Stimulated activated CD4-positive, alpha-beta T cell treated with anti-CD3 and anti-CD28 coated beads, Interleukin-4, amount 100 ng/mL, for 4 hours (primary cell): Measurements from ENCODE around the gene PEX14.

Experiments
- DNase-seq, 2 experiments: peaks; one replicate each; pipeline ENCODE4 v3.0.0-alpha.2; 2020

Gene PEX14

DNA sequence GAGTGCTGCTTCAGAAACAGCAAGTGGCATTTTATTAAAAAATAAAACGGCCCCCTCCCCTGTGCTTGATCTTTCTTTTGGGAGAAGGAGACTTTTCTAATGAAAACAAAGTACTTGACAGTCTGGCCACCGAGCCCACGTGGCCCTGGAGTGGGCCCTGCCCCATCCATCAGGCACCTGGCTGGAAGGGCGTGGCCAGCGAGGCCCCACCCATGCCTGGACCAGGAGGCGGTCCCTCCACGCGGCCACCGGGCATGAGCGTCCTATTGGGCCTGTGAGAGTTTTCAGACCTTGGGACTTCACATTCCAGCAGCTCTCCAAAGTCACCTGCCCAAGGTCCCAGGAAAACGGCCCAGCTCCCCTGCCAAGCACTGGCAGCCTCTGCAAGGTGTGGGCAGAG lies 177.0 kb downstream of the PEX14 start:
- DNase-seq, result no peak

DNA sequence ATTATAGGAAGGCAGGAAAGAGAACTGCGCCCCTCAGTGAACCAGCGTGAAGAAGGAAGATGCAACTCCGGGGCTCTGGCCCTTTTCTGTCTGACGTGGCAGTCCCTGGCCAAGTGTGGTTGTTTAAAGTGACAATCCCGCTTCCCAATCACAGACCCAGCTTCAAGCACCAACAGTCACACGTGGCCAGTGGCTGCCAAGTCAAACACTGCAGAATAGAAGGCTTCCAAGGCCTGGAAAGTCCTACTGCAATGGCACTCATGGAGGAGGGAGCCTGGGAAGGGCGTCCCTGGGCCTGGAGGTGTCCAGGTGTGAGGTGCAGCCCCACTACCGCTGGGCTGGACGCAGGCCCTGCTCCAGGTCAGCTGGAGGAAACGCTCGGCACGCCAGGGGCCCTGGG lies 177.9 kb downstream of the PEX14 start:
- no peak for DNase-seq

DNA sequence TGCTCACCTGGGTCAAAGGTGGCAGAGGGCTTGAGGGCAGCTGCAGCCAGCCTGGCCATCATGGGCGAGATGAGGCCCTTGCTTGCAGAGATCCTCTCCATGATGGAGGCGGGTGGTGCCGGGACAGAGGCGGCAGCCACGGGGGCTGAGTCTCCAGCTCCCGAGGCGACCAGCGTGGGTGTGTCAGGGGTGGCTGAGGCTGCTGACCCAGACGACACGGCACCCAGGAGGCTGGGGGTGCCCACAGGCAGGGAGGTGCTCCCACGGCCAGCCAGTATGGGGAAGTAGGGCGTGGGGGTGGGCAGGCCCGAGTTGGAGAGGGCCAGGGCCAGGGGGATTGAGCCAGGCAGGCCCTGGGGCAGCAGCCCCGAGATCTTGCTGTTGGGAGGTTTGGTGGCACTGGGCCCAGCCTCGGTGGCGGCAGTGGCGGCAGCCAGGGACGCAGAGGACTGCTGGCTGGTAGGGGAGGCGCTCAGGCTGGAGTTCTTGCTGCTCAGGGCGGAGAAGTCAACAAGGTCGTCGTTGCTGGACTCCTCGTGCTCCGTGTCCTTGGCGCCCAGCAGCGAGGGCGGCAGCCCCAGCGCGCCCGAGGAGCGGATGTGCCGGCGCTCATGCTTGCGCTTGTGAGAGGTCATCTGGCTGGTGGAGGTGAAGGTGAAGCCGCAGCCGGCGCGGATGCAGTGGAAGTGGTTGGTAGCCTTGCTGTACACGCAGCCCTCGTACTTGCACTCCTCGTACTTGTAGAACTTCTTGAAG lies 178.8 kb downstream of the PEX14 start:
- no peak for DNase-seq

DNA sequence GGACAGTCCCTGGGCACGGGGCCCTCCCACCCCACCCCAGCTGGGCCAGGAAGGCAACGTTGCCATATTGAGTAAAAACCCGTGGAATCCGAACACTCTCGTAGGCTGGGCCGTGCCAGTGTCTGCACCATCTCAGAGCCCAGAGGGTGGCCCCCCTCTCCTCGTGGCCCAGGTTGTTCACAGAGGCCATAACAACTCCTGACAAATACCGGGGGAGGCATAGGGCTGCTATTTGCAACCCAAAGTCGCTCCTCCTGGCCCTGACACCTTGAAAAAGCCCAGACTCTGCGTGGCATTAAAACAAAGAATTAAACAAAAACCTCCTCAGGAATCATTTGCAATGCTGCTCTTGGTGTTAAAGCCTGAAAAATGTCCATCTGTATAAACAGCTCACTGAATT lies 180.3 kb downstream of the PEX14 start:
- DNase-seq, result no peak

DNA sequence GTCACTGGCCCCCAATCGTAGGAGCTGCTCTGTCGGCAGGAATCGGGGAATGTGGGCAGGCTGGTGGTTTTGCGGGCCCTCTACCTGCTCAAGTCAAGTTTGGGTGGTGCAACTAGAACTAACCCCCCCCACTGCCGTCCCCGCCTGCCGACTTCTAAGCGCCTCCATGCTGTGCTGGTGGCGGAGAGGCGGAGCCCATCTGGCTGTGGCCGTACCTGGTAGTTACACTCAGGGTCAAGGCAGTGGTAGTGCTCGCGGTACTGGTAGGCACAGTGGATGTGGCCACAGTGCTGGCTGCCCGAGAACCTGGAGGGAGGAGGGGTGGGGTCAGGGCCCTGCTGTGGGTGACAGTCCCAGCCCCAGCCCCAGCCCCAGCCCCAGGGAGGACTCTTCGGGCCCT lies 181.7 kb downstream of the PEX14 start:
- DNase-seq, result no peak

DNA sequence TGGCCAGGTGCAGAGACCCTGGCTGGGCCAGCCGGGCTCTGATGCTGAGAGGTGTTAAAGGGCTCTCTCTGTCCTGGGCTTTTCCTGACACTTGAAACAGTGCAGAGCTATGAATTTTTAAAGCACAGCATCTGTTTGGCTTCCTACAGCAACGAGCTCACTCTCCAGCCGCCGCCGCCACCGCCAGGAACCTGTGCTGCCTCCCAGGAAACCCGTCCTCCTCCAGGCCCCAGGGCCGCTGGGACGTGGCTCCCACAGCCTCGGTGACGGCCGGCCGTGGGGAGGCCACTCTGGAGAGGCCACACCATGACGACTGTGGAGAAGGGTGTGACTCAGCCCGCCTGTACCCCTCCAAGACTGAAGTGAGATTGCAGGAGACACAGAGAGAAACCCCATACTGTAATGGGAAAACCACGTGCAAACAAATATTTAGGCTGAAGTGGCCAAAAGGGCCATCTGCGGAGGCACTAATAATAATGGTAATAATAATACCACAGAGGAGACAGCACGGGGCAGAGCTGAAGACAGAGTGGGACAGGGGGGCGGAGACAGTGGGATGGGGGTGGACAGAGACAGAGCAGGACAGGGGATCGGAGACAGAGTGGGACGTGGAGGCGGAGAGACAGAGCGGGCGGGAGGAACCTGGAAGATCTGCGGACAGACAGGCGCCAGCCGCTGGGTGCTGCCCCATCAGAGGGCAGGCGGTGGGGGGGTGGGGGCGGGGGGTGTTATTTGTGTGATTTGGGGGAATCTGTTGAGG lies 182.5 kb downstream of the PEX14 start:
- no peak for DNase-seq

DNA sequence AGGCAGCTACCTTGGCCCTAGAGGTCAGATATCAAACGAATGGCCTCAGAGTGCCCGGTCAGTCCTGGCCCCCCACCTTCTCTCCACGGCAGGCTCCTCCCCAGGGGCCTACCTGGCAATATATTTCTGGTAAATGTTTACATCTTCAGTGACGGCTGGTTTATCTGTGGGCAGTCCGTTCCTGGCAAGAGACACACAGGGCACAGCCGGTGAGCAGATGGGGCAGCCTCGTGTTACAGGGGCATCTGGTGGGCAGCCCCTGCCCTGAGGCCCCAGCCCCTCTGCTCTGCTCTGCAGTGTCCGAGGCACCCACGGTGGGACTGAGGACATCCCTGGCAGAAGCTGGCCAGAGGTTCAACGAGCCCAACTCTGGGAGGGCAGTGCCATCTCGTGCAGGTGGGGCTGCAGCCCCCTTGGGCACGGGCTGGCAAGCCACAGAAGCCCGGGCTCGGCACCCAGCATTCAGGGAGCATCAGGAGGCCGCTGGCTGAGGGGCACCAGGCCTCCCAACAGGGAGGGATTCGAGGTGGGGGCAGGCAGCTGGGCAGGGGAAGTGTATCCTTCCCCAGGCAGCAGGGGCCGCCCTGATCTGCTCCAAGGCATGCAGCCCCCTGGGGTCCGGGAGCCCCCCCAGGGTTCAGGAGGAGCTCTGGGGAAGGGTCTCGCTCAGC lies 183.8 kb downstream of the PEX14 start:
- no peak for DNase-seq

DNA sequence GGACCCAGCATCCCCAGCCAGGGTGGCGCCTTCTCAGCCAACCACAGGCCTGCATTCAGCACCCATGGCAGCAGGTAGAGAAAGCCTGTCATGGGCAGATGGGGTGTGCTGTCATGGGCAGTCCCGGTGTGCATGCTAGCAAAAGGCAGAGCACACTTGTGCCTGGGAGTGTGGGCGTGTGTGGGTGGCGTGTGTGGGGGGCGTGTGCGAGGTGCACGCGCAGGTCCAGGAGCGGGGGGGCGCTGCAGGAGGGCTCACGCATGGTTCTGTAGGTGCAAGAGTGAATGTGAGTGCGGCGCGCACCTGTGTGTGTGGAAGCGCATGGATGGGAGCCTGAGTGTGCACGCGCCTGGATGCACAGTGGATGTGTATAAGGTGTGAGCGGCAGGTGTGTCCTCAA lies 184.5 kb downstream of the PEX14 start:
- no peak for DNase-seq

DNA sequence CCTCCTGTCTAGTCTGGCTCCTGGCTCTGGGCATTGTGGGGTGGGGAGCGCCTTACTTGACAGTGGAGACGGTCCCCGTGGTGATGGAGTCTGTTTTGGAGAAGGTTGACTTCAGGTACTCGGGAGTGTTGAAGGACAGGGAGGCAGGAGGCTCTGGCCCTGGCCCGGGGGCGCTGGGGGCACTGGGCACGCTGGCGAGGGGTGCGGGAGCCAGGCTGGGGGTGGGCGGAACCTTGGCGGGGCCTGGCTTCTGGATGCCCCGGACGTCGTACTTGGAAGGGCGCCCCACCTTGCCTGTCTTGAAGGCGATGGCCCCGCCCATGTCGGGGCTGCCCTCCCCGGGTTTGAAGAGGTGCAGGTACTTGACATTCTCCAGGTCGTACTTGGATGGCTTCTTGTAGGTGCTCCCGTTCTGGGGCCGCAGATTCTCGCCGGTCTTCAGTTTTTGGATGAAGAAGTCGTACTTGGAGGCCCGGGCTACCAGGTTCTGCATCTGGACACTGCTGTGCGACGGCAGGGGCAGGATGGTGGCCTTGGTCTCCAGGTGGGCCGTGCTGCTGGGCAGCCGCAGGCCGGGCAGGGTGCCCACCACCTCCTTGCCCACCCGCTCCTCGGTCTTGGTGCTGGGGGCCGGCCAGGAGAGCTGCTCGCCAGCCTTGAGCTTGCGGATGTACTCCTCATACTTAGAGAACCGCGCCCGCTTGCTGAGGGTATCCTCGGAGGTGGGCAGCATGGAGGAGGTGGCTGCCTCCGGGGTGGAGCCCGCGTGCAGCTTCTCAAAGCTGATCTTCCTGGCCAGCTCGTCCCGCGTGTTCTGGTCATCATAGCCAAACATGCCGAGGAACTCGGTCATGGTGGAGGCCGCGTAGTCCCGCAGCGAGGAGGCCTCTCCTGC lies 185.1 kb downstream of the PEX14 start:
- no peak for DNase-seq

DNA sequence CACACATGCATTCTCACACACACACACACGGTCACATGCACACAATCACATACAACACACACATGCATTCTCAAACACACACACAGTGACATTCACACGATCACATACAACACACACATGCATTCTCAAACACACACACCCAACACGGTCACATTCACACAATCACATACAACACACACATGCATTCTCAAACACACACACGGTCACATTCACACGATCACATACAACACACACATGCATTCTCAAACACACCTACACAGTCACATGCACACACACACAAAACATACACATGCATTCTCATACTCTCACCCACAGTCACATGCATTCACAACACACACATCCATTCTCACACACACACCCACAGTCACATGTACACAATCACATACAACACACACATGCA lies 186.7 kb downstream of the PEX14 start:
- DNase-seq, result no peak

DNA sequence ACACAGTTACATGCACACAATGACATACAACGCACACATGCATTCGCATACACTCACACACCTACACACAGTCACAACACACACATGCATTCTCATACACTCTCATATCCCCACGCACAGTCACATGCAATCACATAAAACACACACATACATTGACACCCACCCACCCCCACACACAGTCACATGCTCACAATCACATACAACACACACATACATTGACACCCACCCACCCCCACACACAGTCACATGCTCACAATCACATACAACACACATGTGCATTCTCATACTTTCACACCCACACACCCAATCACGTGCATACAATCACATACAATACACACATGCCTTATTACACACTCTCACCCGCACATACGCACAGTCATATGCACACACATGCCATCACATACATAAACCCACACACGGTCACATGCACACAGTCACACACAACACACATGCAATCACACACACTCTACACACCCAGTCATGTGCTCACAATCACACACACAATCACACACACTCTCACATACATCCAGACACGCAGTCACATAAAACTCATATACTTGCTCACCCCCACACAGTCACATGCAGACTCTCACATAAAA lies 187.4 kb downstream of the PEX14 start:
- no peak for DNase-seq

DNA sequence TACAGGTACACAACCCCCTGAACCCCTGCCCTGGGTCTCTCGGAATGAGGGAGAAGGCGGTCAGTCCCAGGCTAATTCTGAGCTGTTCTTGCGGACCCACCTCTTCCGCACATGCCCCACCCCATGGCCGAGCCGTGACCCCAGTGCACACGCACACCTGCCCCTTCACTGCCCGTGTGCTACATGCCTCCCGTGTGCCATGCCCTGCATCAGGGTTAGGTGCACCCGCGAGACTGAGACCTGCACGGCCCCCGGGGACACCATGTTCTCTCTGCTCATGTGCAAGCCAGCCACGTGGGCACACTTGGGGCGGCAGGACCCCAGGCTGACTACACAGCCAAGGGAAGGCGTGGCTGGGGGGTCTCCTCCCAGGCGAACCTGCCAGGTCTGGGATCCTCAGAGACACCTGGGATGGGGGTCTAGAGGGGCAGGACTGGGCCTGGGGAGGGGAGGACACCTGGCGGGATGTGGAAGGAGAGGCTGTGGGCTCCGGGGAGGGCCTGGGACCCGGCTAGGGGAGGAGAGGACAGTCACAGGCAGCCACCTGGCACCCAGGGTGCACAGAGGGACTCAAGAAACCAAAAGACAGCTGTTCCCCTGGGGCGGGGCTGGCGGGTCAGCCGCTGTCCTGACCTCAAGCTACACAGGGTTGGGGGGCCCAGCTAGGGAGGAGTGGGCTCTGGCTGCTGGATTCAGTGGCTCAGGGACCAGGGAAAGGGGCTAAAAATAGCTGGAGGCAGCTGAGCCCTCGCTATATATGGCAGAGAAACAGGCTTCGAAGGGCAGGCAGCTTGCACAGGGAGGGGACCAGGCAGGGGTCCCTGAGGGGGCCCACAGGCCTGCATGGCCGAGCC lies 188.3 kb downstream of the PEX14 start:
- DNase-seq, result no peak

DNA sequence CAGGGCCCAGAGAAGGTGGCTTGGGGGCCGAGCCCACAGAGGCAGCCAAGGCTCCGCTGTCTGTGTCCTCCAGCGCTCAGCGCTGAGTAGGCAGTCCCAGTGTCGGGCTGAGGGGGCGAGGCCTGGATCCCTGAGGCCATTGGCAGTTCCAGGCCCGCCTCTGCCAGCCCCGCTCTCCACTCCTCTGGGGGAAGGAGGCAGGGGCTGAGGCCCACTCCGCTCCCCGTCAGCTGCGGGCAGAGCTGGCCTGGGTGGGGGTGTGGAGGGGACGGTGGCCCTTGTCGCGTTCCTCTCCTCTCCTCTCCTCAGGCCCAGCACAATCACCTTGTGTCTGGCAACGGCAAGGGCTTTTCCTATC lies 188.9 kb downstream of the PEX14 start:
- no peak for DNase-seq

DNA sequence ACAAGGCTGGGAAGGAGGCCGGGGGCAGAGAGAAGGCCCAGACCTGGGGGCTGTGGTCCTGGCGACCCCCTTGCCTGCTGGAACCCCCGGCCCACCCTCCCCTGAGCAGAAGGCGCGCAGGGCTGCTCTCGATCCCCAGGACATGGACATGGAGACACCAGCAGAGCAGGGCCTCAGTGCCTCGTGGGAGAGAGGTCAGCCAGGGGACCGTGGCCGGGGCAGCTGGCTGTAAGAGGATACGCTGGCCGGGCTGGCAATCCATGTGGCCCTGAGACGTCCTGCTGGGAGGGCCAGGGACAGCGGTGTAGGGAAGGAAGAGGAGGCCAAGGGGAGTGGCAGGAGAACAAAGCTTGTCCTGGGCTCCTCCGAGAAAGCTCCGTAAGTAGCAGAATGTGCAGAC lies 189.5 kb downstream of the PEX14 start:
- DNase-seq, result no peak

DNA sequence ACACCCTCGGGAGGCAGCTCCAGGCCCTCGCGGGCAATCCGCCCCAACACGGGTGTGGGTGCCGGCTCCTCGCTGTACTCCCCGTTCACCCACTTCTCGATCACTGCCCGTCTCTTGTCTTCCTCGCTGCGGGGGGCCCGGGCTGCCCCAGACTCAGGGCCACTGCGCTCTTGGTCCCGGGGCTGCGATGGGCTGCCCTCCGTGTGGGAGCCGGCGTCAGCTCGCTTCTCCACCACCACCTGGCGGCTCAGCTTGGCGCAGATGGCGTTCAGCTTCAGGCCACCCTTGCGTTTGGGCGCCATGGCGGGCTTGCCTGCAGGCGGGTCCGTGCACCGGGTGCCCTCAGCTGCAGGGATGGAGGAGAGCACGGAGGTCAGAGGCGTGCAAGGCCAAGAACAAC lies 190.5 kb downstream of the PEX14 start:
- DNase-seq, result no peak

DNA sequence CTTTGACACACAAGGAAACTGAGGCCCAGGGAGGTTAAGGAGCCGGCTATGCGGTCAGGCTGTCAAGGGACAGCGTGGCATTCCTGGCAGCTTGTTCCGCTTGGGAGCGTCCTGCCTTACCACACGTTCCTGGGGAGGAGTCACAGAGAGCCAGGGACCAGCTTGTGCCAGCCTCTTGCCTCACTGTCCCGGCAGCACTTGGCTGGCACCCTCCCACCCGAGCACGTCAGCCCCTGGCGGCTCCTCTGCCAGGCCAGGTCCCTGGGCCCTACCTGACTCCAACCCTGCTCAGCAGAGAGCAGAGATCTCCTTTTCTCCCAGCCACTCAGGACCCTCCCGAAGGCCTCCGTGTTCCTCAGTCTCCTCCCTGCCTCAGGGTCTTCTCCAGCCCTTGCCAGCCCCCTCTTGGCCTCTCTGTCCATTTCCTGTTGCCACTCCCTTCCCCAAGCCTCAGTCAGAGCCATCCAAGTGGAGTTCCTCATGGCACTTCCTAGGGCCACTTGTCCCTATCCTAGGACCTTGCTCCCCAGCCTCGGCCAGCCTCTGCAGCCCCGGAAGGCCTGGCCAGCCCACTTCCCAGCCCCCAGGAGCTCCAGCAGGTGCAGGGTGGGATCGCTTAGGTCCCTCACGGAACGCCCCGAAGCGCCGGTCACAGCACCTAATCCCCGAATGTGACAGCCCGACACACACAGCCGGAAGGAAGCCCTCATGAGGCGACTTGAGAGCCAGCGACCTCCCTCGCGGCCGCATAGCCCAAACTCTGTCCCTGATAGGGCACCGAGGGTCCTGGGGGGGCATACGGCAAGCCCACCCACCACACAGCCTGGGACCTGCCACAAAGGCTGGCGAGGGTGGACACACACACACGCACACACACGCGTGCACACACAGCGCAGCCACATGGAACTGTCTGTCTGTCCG lies 191.4 kb downstream of the PEX14 start:
- DNase-seq, result no peak

DNA sequence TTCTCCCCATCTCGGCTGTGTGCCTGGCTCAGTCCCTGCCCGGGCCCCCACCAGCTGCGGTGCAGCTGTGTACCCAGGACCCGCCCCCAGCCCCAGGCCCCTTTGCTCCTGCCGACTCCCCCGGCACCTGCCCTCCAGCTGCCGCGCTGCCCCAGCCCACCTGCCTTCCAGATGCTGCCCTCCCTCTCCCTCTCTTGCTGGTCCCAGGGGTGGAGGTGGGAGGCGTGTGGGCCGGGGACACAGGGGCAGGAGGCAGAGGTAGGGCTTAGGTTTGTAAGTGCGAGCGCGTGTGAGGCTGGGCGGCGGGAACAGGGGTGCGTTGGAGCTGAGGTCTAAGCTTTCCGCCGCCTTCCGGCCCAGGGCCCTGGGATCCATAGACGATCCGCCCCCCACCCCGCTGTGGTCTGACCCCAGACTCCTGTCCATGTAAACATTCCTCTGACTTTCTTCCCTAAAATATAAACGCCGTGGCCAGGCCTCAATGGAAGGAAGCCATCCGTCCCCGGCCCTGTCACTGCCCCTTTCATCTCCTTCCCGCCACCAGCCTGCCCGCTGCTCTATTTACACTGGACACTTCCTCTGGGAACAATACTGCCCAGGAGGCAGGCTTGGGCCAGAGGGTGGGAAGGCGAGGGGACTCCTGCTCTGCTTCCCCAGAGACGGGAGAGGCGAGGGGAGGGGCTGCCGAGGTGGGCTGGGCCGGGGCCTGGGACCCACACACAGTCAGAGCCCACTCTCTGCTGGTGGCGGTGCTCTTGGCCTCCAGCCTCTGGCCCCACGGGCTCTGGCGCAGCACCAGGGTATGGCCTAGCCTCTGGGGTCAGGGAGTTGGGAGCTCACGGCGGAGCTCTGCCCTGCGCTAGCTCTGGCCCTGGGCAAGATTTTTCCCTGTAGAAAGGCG lies 193.4 kb downstream of the PEX14 start:
- no peak for DNase-seq

DNA sequence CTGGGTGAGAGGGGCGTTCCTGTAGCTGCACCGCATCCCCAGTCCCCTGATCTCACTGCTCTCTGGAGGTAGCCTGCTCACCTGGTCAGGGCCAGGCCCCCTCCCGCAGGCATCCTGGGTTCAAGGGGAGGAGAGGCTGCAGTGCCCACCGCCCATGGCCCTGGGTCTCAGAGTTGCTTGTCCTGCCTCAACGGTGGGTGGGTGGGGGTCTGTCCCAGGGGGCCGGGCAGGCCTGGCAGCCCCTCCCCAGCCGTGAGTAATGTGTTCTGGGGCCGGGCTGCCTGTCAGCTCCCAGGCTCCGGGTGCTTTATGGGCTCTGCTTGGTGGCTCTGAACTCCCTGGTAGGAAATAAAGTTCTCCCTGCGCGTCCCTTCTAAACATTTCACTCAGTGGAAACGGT lies 194.8 kb downstream of the PEX14 start:
- DNase-seq, result no peak

DNA sequence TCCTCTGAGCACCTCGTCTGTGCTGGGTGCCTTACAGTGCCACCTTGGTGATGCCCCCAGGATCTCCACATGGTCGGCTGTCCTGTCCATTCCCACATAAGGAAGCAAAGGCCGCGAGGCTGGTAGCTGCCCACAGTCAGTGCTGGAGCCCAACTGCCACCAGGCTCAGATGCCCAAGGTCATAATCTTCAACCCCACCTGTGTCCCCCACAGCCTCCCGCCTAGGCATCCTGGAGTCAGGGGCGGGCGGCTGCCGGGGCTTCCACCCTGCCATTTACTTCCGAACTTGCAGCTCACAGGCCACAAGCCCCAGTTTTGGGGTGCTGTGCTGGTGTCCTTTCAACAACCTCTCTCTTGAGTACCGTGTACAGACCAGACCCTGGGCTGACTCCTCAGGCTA lies 195.4 kb downstream of the PEX14 start:
- DNase-seq, result no peak

DNA sequence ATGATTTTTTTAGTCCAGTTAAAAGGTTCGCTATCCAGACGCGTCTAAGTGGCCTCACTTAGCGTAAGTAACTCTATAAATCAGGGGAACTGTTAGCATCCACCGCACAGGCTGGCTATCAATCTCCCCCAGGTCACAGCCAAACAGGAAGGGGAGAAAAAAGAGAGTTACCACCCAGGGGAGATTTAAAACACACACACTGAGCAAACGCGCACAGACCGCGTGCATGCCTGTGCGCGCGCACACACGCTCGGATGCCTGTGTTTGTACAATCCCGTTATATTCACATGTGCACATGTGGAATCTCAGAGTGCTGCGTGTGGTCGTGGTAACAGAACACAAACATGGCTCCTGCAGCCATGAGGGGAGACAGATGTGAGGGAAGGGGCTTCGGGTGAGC lies 196.3 kb downstream of the PEX14 start:
- no peak for DNase-seq
